ENCODE results near the gene APC2. TPM values are rescaled to one million over a fixed set of nuclear protein-coding genes. Genes with fewer than 3 reads are reported as not detected.
A peak's percentile ranks its signal among the peaks of the same experiment; 100 is the strongest.

APC2 gene
- total RNA-seq, 2 experiments from 2014 or later = 0.57 to 5.5 TPM

DNA sequence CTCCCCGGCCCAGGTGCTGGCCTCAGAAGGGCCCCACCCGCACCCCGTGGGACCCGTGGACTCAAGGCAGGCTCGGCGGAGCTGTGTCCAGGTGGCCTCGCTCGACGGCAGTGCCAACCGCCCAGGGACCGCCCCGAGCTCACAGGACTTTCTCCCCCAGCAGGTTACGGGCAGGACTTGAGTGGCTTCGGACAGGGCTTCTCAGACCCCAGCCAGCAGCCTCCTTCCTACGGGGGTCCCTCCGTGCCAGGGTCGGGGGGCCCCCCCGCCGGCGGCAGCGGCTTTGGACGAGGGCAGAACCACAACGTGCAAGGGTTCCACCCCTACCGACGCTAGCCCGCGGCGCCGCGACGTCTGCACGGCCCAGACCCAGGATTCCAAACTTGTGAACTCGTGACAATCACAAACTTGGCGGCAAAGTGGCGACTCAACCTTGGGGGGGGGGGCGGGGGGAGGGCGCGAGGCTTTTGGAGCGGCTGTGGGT is 15.3 kb upstream of the APC2 start:
- no TSS peak for BruUV-seq (replicated peaks)
- Histone ChIP-seq H3K4me1 (ENCODE audit: insufficient read depth, low read length, poor library complexity, severe bottlenecking) (peaks cover 13% of the 10 kb centered on the region), H3K4me2 (ENCODE audit: low read length) (no peak overlapping the region), H3K79me2 (ENCODE audit: insufficient read depth, low read depth, low read length) (peaks cover 14% of the 10 kb centered on the region), H3K27ac (ENCODE audit: low read depth, low read length, poor library complexity, severe bottlenecking) (no peak overlapping the region), H4K20me1 (ENCODE audit: insufficient read depth, low read length) (peaks cover 2% of the 10 kb centered on the region; the same call in 1 of the 2 replicates), H3K36me3 (ENCODE audit: insufficient read depth, low read length) (peaks cover 70% of the 10 kb centered on the region), H2AFZ (ENCODE audit: low read length) (no peak overlapping the region), H3K9me2 (ENCODE audit: insufficient read depth, low read length) (no peaks in the 10 kb centered on the region), H3K9me3 (ENCODE audit: low read length) (no peaks in the 10 kb centered on the region), H3K4me3 (ENCODE audit: low read depth, low read length, poor library complexity, severe bottlenecking) (no peak overlapping the region)
- ChIA-PET POLR2A (no interaction called here), CTCF (ENCODE audit: unreplicated experiment) (no interaction called here)
- intact Hi-C loops (cut with micrococcal nuclease; ENCODE audit: unreplicated experiment) = loop anchor here (5.0 kb wide), 1 partner anchor 157 kb away; the partner anchor contains the start of gene FAM174C
- DNase-seq (ENCODE audit: low spot score) = no peak
- TF ChIP-seq EZH2phosphoT487 (IDR thresholded peaks at IDR 0.05; ENCODE audit: borderline replicate concordance, low read depth, low read length) = no peak
- TF ChIP-seq, protein P1, sequence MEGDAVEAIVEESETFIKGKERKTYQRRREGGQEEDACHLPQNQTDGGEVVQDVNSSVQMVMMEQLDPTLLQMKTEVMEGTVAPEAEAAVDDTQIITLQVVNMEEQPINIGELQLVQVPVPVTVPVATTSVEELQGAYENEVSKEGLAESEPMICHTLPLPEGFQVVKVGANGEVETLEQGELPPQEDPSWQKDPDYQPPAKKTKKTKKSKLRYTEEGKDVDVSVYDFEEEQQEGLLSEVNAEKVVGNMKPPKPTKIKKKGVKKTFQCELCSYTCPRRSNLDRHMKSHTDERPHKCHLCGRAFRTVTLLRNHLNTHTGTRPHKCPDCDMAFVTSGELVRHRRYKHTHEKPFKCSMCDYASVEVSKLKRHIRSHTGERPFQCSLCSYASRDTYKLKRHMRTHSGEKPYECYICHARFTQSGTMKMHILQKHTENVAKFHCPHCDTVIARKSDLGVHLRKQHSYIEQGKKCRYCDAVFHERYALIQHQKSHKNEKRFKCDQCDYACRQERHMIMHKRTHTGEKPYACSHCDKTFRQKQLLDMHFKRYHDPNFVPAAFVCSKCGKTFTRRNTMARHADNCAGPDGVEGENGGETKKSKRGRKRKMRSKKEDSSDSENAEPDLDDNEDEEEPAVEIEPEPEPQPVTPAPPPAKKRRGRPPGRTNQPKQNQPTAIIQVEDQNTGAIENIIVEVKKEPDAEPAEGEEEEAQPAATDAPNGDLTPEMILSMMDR (conservative IDR thresholded peaks at IDR 0.05; ENCODE audit: low read length) = no peak

DNA sequence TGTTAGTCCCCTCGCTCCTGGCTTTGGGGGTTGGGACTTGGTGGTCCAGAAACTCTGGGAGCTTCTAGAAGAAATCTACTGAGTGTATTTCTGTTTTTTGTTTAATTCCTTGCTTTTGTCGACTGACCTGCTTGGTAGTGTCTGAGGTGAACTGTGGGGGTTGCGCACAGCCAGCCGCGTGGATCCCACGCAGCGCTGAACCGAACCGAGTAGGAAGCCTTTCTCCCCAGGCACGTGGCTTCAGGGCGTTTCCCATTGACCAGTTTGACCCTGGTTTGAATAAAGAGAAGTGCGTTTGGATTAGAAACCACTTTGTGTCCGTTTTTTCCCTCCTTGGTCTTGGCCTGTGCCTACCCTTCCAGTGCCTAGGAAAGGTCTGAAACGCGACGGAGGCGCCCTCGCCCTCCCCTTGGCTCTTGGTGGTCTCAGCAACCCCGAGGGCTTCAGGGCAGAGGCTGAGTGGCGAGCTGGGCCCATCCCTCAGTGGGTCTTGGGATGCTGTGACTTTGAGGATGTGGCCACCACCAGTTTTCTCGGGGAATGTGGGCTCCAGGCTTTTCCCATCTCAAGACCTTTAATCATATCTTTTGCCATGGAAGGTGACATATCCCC is 14.4 kb upstream of the APC2 start:
- POLR2A ChIA-PET = no interaction called here
- intact Hi-C loops (cut with micrococcal nuclease; ENCODE audit: unreplicated experiment) = loop anchor here (5.0 kb wide), 1 partner anchor 158 kb away; the partner anchor contains the start of gene FAM174C
- H3K27ac ChIP-seq (ENCODE audit: low read depth, low read length, poor library complexity, severe bottlenecking) = no peak overlapping the region
- DNase-seq (ENCODE audit: low spot score) = no peak
- H3K79me2 ChIP-seq (ENCODE audit: insufficient read depth, low read depth, low read length) = peaks cover 23% of the 10 kb centered on the region
- H3K4me1 ChIP-seq (ENCODE audit: insufficient read depth, low read length, poor library complexity, severe bottlenecking) = peaks cover 21% of the 10 kb centered on the region
- no peak for TF ChIP-seq EZH2phosphoT487 (IDR thresholded peaks at IDR 0.05; ENCODE audit: borderline replicate concordance, low read depth, low read length)
- TF ChIP-seq, protein P1 (conservative IDR thresholded peaks at IDR 0.05; ENCODE audit: low read length) = no peak
- H3K9me2 ChIP-seq (ENCODE audit: insufficient read depth, low read length) = no peaks in the 10 kb centered on the region
- CTCF ChIA-PET (ENCODE audit: unreplicated experiment) = no interaction called here
- H2AFZ ChIP-seq (ENCODE audit: low read length) = no peak overlapping the region
- H3K9me3 ChIP-seq (ENCODE audit: low read length) = no peaks in the 10 kb centered on the region
- no peak overlapping the region for H3K4me3 ChIP-seq (ENCODE audit: low read depth, low read length, poor library complexity, severe bottlenecking)
- no peak overlapping the region for H3K4me2 ChIP-seq (ENCODE audit: low read length)
- no TSS peak for BruUV-seq (replicated peaks)
- peaks cover 70% of the 10 kb centered on the region for H3K36me3 ChIP-seq (ENCODE audit: insufficient read depth, low read length)
- peaks cover 7% of the 10 kb centered on the region for H4K20me1 ChIP-seq (ENCODE audit: insufficient read depth, low read length)

DNA sequence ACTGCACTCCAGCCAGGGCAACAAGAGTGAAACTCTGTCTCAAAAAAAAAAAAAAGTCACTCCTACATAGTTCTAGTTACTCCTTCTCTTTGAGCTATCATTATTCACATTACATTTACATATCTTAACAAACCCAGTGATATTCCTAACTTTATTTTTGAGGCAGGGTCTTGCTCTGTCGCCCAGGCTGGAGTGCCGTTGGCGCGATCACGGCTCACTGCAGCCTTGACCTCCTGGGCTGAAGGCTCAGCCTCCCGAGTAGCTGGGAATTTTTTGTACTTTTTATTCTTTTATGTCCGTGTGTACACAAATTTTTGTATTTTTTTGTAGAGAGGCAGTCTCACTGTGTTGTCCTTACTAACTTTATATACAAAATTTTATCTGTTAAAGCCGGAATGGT is 12.3 kb upstream of the APC2 start:
- Histone ChIP-seq H3K9me3 (ENCODE audit: low read length) (no peaks in the 10 kb centered on the region), H3K27ac (ENCODE audit: low read depth, low read length, poor library complexity, severe bottlenecking) (peak overlapping the region; percentile 61), H3K4me2 (ENCODE audit: low read length) (peak overlapping the region; percentile 56), H3K36me3 (ENCODE audit: insufficient read depth, low read length) (peaks cover 76% of the 10 kb centered on the region), H3K4me1 (ENCODE audit: insufficient read depth, low read length, poor library complexity, severe bottlenecking) (peaks cover 27% of the 10 kb centered on the region), H2AFZ (ENCODE audit: low read length) (peak overlapping the region; percentile 54; the same call in 1 of the 2 replicates), H4K20me1 (ENCODE audit: insufficient read depth, low read length) (peaks cover 18% of the 10 kb centered on the region), H3K4me3 (ENCODE audit: low read depth, low read length, poor library complexity, severe bottlenecking) (peak overlapping the region; percentile 96), H3K9me2 (ENCODE audit: insufficient read depth, low read length) (no peaks in the 10 kb centered on the region), H3K79me2 (ENCODE audit: insufficient read depth, low read depth, low read length) (peaks cover 34% of the 10 kb centered on the region)
- DNase-seq (ENCODE audit: low spot score) = no peak
- BruUV-seq (replicated peaks) = no TSS peak
- CTCF ChIA-PET (ENCODE audit: unreplicated experiment) = no interaction called here
- intact Hi-C loops (cut with micrococcal nuclease; ENCODE audit: unreplicated experiment) = loop anchor here (1.0 to 5.0 kb wide), 2 partner anchors 30 to 160 kb away; partner anchors contain the start of genes DAZAP1 and FAM174C
- POLR2A ChIA-PET = no interaction called here
- no peak for TF ChIP-seq EZH2phosphoT487 (IDR thresholded peaks at IDR 0.05; ENCODE audit: borderline replicate concordance, low read depth, low read length)
- TF ChIP-seq, protein P1 (conservative IDR thresholded peaks at IDR 0.05; ENCODE audit: low read length) = no peak
